Right lobe of liver (tissue), 6 donors: ENCODE measurements around the gene TMEM106C. TPM values are rescaled to one million over a fixed set of nuclear protein-coding genes. Genes with fewer than 3 reads are reported as not detected.

Source experiments
- ATAC-seq, 4 donors: fragments of 200-7000 bp; cut with Tn5 transposase; one replicate each; pipeline ENCODE4 v1.9.1; 2020; ENCODE audit warnings: mild to moderate bottlenecking in 4 of 4, moderate library complexity in 4 of 4
- DNase-seq, 3 donors: peaks; one replicate each; pipeline ENCODE4 v3.0.0-alpha.2; 2020
- H3K27ac ChIP-seq, 3 donors: fragments of 200-600 bp; one replicate each; pipeline ENCODE4 v1.8.0; 2022
- H3K27me3 ChIP-seq, 2 donors: fragments of 200-600 bp; one replicate each; pipeline ENCODE4 v1.8.0; 2022
- H3K36me3 ChIP-seq, 4 donors: fragments of 200-600 bp; sonication (generic) in 1 of 4; one replicate each; pipeline versions ENCODE4 v1.5.1 to v1.8.0; 2017 to 2022; ENCODE audit warnings: control low read depth in 1 of 4
- H3K4me1 ChIP-seq, 4 donors: fragments of 200-600 bp; sonication (generic) in 1 of 4; one replicate each; pipeline versions ENCODE4 v1.5.1 to v1.8.0; 2017 to 2022; ENCODE audit warnings: control low read depth in 1 of 4
- H3K4me3 ChIP-seq, 3 donors: fragments of 200-600 bp; one replicate each; pipeline ENCODE4 v1.8.0; 2022
- H3K9me3 ChIP-seq, 4 donors: fragments of 200-600 bp; sonication (generic) in 1 of 4; one replicate each; pipeline versions ENCODE4 v1.5.1 to v1.8.0; 2017 to 2022; ENCODE audit warnings: control low read depth in 1 of 4
- CTCF ChIP-seq, 4 donors: fragments of 200-600 bp in 3 of 4; fragments of 450-650 bp in 1 of 4; IDR thresholded peaks; one replicate each; pipeline versions ENCODE4 v1.5.1 to v1.8.0; 2016 to 2022; ENCODE audit warnings: antibody characterized with exemption in 4 of 4, mild to moderate bottlenecking in 2 of 4
- POLR2A ChIP-seq: fragments of 450-650 bp; IDR thresholded peaks from one replicate; pipeline ENCODE4 v1.6.1; 2017; ENCODE audit warnings: antibody characterized with exemption, mild to moderate bottlenecking
- WGBS: methylation state at CpG from one replicate; pipeline ENCODE4 v1.1.6; 2018; ENCODE audit warnings: low coverage, low lambda C conversion rate; ENCODE audit not compliant: insufficient coverage; ENCODE audit errors: missing lambda C conversion rate; 5-methylcytosine and 5-hydroxymethylcytosine counted together
- intact Hi-C, 2 donors: fragments of 100-400 bp; cut with DNase I; formaldehyde crosslinking; loops; one replicate each; pipeline versions ENCODE4 v1.11.2 to v1.14.1; 2022
- total RNA-seq, 6 experiments: library from RNA; depleted of rRNA in 2 of 6; stranded (reverse); fragments of >200 nt in 2 of 6; fragmentation: NEBNext Ultra II Directional in 3 of 6; extraction: Animal tissue kit (Norgen Biotek cat#: 25700) in 3 of 6; gene quantifications; one replicate each; pipeline versions ENCODE4 v1.1.0 to v1.2.4, GENCODE V29; 2016 to 2023
- donor health status: DM: no; HTN: yes; CAD: no.
- donor health status: DM: no; HTN: no; CAD: no.
- donor health status: DM: no; HTN: no; CAD: no.
- donor health status: DM: no; HTN: yes; CAD: no.
- donor health status: DM: no; HTN: yes; CAD: no.

The TMEM106C gene
- total RNA-seq, 6 experiments from 2014 or later, result 13.8 to 55.6 (median 34.7) TPM

DNA sequence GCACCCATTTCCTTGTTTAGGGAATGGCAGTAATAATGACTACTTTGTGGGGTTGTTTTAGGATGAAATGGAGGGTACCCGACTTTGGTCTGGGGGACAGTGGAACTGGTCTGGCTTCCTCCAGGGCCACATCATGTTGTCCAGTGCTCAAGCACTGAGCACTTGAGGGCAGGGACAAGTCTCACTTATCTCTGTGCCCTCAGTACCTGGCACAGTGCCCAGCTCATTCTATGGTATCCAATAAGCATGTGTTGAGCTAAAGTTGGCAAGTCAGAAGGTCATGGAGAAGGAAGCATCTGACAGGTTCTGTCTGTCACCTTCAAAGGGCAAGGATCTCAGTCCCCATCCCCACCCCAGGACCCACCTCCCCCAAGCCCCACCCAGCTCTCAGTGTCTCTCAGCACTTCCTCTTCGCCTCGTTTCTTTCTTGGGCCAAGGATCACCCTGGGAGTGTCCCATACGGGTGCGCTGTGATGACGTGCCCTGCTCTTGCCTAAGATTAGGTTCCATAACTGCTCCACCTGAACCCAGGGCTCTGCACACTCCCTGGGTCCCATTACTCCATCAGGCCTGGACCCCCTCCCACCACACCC lies 24.3 kb upstream of the TMEM106C start:
- Histone ChIP-seq H3K4me3 (no peak overlapping the region), H3K27ac (no peak overlapping the region), H3K4me1 (no peaks in the 10 kb centered on the region), H3K36me3 (no peaks in the 10 kb centered on the region), H3K27me3 (no peaks in the 10 kb centered on the region), H3K9me3 (no peaks in the 10 kb centered on the region)
- TF ChIP-seq POLR2A (no peak), CTCF (IDR thresholded peaks at IDR 0.05) (no peak)
- DNase-seq (no peak), ATAC-seq (no peak)
- WGBS, result 63% methylated on average over 6 of the region's 6 CpGs
- intact Hi-C loops, result no loop called here

- no peak overlapping the region for H3K4me3 ChIP-seq
- ATAC-seq (no peak), DNase-seq (no peak)
- H3K36me3 ChIP-seq, result no peaks in the 10 kb centered on the region
- no peaks in the 10 kb centered on the region for H3K27me3 ChIP-seq
- 81% methylated on average over 9 of the region's 10 CpGs for WGBS
- H3K4me1 ChIP-seq, result no peaks in the 10 kb centered on the region
- TF ChIP-seq CTCF (IDR thresholded peaks at IDR 0.05) (no peak), POLR2A (no peak)
- no peaks in the 10 kb centered on the region for H3K9me3 ChIP-seq
- no peak overlapping the region for H3K27ac ChIP-seq
- intact Hi-C loops, result no loop called here
Measured at GRCh38 chr12:47940773-47941474, 22.5 kb upstream of the TMEM106C start.

DNA sequence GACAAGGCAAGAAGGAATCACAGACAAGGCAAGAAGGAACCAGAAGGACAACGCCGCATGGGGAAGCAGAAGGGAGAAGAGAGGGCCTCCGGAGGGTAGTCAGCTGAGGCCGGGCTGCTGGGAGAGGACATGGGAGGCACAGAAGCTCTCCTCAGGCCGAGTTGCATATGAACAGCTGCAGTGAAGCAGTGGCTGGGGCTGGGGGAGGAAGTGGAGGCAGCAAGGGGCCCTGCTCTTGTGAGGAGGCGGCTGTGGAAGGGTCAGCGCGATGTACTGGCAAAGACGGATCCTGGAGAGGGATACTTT lies 22.0 kb upstream of the TMEM106C start:
- no peak for ATAC-seq

GRCh38 chr12:47941871-47942613 lies 21.4 kb upstream of the TMEM106C start:
- H3K27ac ChIP-seq, result no peak overlapping the region
- H3K4me1 ChIP-seq, result no peaks in the 10 kb centered on the region
- no peaks in the 10 kb centered on the region for H3K36me3 ChIP-seq
- intact Hi-C loops, result no loop called here
- H3K4me3 ChIP-seq, result no peak overlapping the region
- WGBS, result 22% methylated on average over 16 of the region's 40 CpGs
- TF ChIP-seq POLR2A (no peak), CTCF (IDR thresholded peaks at IDR 0.05) (peak in 3 of 4 donors; percentile 20 to 37 (median 24))
- H3K27me3 ChIP-seq, result no peaks in the 10 kb centered on the region
- DNase-seq, result peak in 1 of 3 donors; percentile 47
- peak; percentile 30 to 65 (median 60) for ATAC-seq
- H3K9me3 ChIP-seq, result no peaks in the 10 kb centered on the region

More for the DNA sequence above, 22.0 kb upstream of the TMEM106C start:
- Histone ChIP-seq H3K27me3 (no peaks in the 10 kb centered on the region), H3K4me1 (no peaks in the 10 kb centered on the region), H3K27ac (no peak overlapping the region), H3K36me3 (no peaks in the 10 kb centered on the region), H3K9me3 (no peaks in the 10 kb centered on the region), H3K4me3 (no peak overlapping the region)
- whole genome bisulfite sequencing, result 83% methylated on average over 7 of the region's 9 CpGs
- intact Hi-C loops, result no loop called here
- TF ChIP-seq CTCF (IDR thresholded peaks at IDR 0.05) (no peak), POLR2A (no peak)
- no peak for DNase-seq
